IPS DF 19.7 (cell line): Measurements from ENCODE around the gene ERBB3.

ENCODE experiments used
- DNase-seq: peaks from one replicate; pipeline ENCODE4 v3.0.0-alpha.2; 2013; ENCODE audit warnings: low read depth, low spot score

ERBB3 gene

GRCh38 chr12:56130876-56131275 is 50.9 kb downstream of the ERBB3 start:
- DNase-seq = no peak

- no peak for DNase-seq
Measured at GRCh38 chr12:56134897-56135296, 54.9 kb downstream of the ERBB3 start.

DNA sequence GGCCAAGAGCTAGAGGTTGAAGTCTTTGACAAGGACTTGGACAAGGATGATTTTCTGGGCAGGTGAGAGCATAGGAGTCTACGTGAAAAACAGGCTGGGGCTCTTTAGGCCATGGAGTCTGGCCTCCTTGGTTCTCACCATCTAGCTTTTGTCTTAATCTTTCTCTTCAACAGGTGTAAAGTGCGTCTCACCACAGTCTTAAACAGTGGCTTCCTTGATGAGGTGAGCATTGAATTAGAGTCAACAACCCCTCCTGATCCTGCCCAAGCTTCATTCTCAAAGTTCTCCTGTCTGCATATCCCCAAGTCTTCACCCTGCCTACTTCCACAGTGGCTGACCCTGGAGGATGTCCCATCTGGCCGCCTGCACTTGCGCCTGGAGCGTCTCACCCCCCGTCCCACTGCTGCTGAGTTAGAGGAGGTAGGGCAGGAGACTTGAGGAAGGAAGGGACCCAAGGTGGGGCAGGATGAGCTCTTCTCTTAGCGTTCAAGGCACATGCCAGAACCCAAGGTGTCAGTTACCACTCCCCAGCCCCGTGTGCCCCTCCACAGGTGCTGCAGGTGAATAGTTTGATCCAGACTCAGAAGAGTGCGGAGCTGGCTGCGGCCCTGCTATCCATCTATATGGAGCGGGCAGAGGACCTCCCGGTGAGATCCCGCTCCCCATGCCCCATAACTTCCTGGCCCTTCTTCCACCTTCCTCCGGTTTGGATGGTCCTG is 58.0 kb downstream of the ERBB3 start:
- no peak for DNase-seq

GRCh38 chr12:56141946-56142784 is 62.2 kb downstream of the ERBB3 start:
- DNase-seq = no peak

- DNase-seq = no peak
Measured at GRCh38 chr12:56143217-56143616, 63.3 kb downstream of the ERBB3 start.

DNA sequence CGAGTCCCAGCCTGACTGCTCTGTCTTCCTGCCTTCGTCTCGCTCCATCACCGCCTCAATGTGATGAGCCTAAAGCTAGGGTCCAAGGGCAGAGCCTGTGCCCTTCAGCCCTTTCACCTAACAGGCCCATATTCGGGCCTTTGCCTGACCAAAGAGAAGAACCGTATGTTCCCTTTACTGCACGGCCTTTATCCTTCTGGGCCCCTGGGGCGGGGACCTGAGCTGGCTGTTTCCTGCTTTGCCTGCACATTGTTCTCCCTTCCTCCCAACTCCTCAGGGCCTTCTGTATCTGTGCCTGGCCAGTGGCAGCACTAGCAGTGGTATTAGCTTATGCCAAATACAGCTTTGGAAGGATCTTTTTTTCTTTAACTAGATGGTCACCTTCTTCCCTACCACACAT is 63.9 kb downstream of the ERBB3 start:
- DNase-seq = no peak

DNA sequence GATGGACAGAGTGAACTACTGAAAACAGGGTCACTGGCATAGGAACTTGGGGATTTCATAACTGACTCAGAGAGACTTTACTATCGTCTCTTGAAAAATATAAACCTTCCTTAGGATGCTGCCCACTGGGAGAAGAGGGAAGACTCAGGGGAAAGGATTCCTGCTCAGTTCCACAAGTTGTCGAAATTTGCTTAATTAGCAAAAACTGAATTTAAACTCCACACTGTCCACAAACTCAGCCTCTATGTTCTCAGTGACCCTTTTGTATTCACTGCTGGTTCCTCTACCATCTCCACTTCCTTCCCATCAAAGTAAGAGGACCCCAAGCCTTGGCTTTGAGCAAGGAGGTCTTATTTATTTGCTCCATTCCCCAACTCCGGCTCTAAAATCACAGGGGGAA is 65.3 kb downstream of the ERBB3 start:
- DNase-seq = no peak

GRCh38 chr12:56146492-56147460 is 66.8 kb downstream of the ERBB3 start:
- DNase-seq = no peak

DNA sequence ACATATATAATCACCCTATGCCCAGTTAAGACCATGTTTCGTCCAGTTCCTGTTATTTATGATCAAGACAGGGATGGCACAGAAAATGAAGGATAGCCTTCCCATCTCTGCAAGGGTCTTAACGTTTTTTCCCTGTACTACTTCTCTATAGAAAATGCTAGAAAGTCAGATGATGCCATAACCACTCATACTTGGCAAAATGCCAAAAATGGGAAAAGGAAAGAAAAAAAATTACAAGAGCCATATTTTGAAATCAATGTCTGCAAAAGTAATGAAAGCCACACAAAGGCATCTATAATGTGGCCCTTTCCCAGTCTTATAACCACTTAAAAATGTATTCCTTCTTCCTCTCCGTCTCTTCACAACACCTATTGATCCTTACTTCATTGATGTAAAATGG is 70.6 kb downstream of the ERBB3 start:
- no peak for DNase-seq

DNA sequence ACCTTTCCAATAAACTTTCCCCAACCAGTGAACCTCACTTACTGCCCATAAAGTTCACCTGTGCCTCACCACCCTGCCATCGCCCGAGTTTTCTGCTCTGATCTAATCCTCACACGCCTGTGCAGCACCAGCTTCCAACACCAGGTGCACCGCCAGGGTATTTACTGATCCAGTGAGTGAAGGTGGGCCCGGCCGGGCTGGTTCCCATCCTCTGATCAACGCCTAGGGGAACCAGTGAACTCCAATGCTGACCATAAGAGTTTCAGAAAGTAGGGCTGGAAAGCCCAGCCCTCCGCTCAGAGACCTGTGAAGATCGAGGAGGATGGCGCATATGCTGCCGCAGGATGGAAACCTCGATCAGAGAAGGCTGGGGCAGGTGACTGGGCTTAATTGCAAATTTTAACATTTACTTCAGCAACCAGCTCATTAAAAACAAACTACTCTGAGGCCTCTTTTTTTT is 71.7 kb downstream of the ERBB3 start:
- no peak for DNase-seq

- DNase-seq = peak; percentile 65
Measured at GRCh38 chr12:56152132-56152755, 72.3 kb downstream of the ERBB3 start, which contains the start of gene MYL6B. Gene MYL6B, plus strand, starts transcription at chr12:56152587. Its CDS starts 1,332 bp downstream, at chr12:56153919.
